ENCODE results near the gene LSS.

GRCh38 chr21:46210378-46211136 is 18.0 kb downstream of the LSS start:
- TF ChIP-seq CTCF (IDR thresholded peaks at IDR 0.05), result no peak
- no peak for TF ChIP-seq POLR2A (IDR thresholded peaks at IDR 0.05)
